ENCODE data around the gene TNIP3. TPM values are rescaled to one million over a fixed set of nuclear protein-coding genes. Genes with fewer than 3 reads are reported as not detected.
"Not testable (repeated sequence)": the region's sequence is repeated elsewhere in the genome, so short reads cannot be mapped to it uniquely, and the experiment has no call there.

TNIP3 gene
- total RNA-seq, 1 experiment from 2014 or later, result not detected

DNA sequence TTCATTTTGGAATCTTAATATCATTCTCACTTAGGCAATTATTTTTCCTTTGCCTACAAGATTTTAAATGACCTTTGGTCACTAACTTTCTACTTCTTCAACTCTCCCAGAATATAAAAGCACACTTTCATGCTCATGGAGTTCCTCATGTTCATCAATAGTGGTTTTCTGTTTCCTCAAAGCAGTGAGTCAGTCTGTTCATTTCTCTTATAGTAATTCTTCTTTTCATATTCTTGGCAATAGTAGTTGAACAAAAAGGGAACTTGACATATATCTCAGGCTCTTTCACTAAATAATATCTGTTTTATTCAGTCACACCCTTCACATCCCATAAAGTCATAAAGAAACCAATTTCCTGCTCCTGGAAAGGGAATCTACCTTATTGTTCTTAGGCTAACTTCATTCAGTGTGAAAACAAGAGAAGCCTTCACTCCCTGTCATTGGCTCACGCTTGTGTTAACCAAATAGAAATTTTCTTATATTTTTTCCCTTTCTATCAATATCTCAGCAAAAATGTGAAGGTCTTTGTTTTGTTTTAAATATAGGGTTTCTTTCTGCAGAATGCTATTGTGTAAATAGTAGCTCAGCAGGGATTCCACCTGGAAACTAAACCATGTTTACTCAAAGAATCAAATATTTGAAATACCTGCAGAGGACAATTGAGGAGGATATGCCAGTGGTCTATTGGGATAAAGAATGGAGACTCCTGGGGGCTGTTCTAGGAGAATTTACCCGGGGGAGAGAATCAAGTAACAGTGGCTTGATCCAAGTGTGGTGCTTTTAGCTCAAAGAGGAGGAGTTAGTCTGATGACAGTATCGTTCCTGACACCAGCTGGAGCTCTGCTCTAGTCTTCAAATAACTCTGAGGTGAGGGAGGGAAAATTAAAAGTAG is 13.4 kb upstream of the TNIP3 start:
- Mint-ChIP-seq H3K9me3 (ENCODE audit: low read depth, unreplicated experiment) (peaks cover 2% of the 10 kb centered on the region), H3K4me1 (ENCODE audit: low read depth, unreplicated experiment) (peaks cover 8% of the 10 kb centered on the region), H3K36me3 (ENCODE audit: insufficient read depth, unreplicated experiment) (no peaks in the 10 kb centered on the region), H3K27me3 (ENCODE audit: unreplicated experiment) (no peaks in the 10 kb centered on the region), H3K4me3 (ENCODE audit: low read depth, unreplicated experiment) (no peak overlapping the region), H3K27ac (ENCODE audit: unreplicated experiment) (no peak overlapping the region)
- CTCF ChIA-PET, result no interaction called here
- intact Hi-C loops (cut with micrococcal nuclease; ENCODE audit: unreplicated experiment), result no loop called here
- BruUV-seq (replicated peaks), result no TSS peak
- TF ChIP-seq, protein P1, sequence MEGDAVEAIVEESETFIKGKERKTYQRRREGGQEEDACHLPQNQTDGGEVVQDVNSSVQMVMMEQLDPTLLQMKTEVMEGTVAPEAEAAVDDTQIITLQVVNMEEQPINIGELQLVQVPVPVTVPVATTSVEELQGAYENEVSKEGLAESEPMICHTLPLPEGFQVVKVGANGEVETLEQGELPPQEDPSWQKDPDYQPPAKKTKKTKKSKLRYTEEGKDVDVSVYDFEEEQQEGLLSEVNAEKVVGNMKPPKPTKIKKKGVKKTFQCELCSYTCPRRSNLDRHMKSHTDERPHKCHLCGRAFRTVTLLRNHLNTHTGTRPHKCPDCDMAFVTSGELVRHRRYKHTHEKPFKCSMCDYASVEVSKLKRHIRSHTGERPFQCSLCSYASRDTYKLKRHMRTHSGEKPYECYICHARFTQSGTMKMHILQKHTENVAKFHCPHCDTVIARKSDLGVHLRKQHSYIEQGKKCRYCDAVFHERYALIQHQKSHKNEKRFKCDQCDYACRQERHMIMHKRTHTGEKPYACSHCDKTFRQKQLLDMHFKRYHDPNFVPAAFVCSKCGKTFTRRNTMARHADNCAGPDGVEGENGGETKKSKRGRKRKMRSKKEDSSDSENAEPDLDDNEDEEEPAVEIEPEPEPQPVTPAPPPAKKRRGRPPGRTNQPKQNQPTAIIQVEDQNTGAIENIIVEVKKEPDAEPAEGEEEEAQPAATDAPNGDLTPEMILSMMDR (IDR thresholded peaks at IDR 0.05; ENCODE audit: unreplicated experiment), result no peak
- DNase-seq, result no peak

DNA sequence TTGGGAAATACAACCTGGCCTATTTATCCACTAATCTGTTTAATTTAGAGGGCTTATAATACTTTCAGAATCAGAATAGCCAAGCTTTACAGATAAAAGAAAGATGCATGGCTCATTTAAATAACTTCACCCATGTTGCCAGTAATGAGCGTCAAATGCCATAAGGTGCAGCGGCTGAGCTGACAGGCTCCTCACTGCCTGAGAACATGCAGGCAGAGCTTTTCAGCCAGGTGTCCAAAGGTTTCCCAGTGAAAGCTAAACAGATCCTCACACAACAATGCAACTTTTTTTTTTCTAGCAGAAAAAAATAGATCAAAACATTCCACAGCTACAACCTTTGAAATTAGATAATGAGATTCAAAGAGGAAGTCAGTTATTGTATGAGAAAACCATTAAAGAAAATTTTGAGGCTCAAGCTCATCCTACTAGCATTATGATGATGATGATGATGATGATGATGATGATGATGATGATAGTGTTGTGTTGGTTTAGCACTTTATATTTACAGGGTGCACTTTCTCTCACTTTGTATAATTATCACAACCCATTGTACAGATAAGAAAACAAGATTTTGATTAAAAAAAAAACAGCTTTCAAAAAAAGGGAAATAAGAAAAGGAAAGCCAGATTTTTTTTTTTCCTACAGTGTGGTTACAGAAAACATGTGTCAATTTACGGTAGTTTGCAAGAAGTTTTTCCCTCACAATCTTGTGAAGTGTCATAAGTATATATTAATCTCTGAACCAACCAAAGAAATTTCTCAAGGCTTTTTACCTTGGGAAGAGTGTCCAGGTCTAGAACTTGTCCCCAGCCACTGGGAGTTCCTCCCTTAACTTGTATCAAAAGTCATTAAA is 12.2 kb upstream of the TNIP3 start:
- peaks cover 8% of the 10 kb centered on the region for H3K4me1 Mint-ChIP-seq (ENCODE audit: low read depth, unreplicated experiment)
- no TSS peak for BruUV-seq (replicated peaks)
- H3K4me3 Mint-ChIP-seq (ENCODE audit: low read depth, unreplicated experiment), result no peak overlapping the region
- no peaks in the 10 kb centered on the region for H3K27me3 Mint-ChIP-seq (ENCODE audit: unreplicated experiment)
- CTCF ChIA-PET, result interaction anchor here (0.7 kb wide), 1 partner anchor 29 kb away, joined by 3 read pairs; no protein-coding TSS in a partner anchor
- no peak for DNase-seq
- TF ChIP-seq, protein P1 (IDR thresholded peaks at IDR 0.05; ENCODE audit: unreplicated experiment), result no peak
- H3K36me3 Mint-ChIP-seq (ENCODE audit: insufficient read depth, unreplicated experiment), result no peaks in the 10 kb centered on the region
- intact Hi-C loops (cut with micrococcal nuclease; ENCODE audit: unreplicated experiment), result no loop called here
- H3K9me3 Mint-ChIP-seq (ENCODE audit: low read depth, unreplicated experiment), result peaks cover 2% of the 10 kb centered on the region
- H3K27ac Mint-ChIP-seq (ENCODE audit: unreplicated experiment), result no peak overlapping the region

DNA sequence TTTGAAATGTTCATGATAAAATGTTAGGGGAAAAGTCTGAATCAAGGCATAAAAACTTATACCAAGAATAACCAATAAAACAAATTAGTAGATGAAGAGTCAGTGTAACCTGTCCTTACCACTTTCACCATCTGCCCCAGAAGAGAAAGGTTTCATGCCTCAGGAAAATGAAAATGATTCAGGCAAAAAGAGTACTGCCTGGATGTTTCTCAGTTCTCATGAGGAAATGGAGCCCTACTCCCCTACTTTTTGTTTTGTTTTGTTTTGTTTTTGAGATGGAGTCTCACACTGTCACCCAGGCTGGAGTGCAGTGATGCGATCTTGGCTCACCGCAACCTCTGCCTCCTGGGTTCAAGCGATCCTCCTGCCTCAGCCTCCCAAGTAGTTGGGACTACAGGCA is 7.4 kb upstream of the TNIP3 start:
- CTCF ChIA-PET; intact Hi-C loops (cut with micrococcal nuclease; ENCODE audit: unreplicated experiment); H3K27me3 Mint-ChIP-seq (ENCODE audit: unreplicated experiment); DNase-seq; H3K36me3 Mint-ChIP-seq (ENCODE audit: insufficient read depth, unreplicated experiment); H3K4me3 Mint-ChIP-seq (ENCODE audit: low read depth, unreplicated experiment); H3K27ac Mint-ChIP-seq (ENCODE audit: unreplicated experiment); H3K4me1 Mint-ChIP-seq (ENCODE audit: low read depth, unreplicated experiment); BruUV-seq (replicated peaks); H3K9me3 Mint-ChIP-seq (ENCODE audit: low read depth, unreplicated experiment): not testable (repeated sequence)

DNA sequence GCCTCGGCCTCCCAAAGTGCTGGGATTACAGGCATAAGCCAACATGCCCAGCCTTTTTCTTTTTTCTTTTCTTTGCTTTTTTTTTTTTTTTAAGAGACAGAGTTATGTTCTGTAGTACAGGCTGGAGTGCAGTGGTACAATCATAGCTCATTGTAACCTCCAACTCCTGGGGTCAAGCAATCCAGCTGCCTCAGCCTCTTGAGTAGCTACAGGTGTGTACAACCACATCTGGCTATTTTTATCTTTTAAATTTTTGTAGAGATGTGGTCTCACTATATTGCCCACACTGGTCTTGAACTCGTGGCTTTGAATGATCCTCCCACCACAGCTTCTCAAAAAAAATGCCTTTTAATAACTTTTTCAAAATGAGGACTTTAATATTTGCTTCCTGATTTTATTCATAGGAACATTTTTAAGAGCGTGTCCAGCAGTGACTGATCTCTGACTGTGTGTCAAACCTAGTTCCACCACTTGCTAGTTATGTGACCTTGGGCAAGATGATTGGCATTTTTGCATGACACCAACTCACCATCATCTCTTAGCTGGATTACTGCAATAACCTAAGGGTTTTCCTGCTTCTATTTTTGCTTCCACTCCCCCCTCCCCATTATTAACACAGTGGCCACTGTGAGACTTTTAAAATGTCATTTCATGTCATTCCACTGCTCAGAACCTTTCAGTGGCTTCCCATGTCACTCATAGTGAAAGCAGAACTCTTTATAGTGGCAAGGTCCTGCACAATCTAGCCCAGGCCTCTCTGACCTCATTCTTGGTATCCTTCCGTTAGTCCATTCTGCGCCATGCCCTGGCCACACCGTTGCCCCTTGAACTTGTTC is 4.5 kb upstream of the TNIP3 start:
- no peaks in the 10 kb centered on the region for H3K4me1 Mint-ChIP-seq (ENCODE audit: low read depth, unreplicated experiment)
- H3K36me3 Mint-ChIP-seq (ENCODE audit: insufficient read depth, unreplicated experiment), result no peaks in the 10 kb centered on the region
- DNase-seq, result no peak
- BruUV-seq (replicated peaks), result no TSS peak
- intact Hi-C loops (cut with micrococcal nuclease; ENCODE audit: unreplicated experiment), result no loop called here
- no peaks in the 10 kb centered on the region for H3K27me3 Mint-ChIP-seq (ENCODE audit: unreplicated experiment)
- CTCF ChIA-PET, result no interaction called here
- no peak overlapping the region for H3K4me3 Mint-ChIP-seq (ENCODE audit: low read depth, unreplicated experiment)
- H3K27ac Mint-ChIP-seq (ENCODE audit: unreplicated experiment), result no peak overlapping the region
- peaks cover 2% of the 10 kb centered on the region for H3K9me3 Mint-ChIP-seq (ENCODE audit: low read depth, unreplicated experiment)
- TF ChIP-seq, protein P1 (IDR thresholded peaks at IDR 0.05; ENCODE audit: unreplicated experiment), result no peak

Measured in Calu3 (cell line).